Measurements from ENCODE around the gene FAM53B.

- TF ChIP-seq CTCF (IDR thresholded peaks at IDR 0.05): no peak
- TF ChIP-seq POLR2A (IDR thresholded peaks at IDR 0.05): no peak
- no peak for TF ChIP-seq EP300 (IDR thresholded peaks at IDR 0.05)
Measured at GRCh38 chr10:124603376-124604213, 140.6 kb downstream of the FAM53B start.
